Suprapubic skin (tissue), 4 donors: ENCODE results near the gene TCP11.

Experiments
- POLR2A ChIP-seq, 2 donors: fragments of 450-650 bp; IDR thresholded peaks; one replicate each; pipeline ENCODE4 v1.6.1; 2017; ENCODE audit warnings: antibody characterized with exemption in 2 of 2, mild to moderate bottlenecking in 2 of 2, moderate library complexity in 2 of 2
- POLR2AphosphoS5 ChIP-seq, 3 donors: sonication (generic); formaldehyde crosslinking; IDR thresholded peaks; one replicate each; pipeline ENCODE4 v1.6.1; 2017; ENCODE audit warnings: antibody characterized with exemption in 3 of 3
- TF ChIP-seq, protein P1 (sequence below), 2 donors: fragments of 200-600 bp in 1 of 2; fragments of 450-650 bp in 1 of 2; sonication (generic) in 1 of 2; IDR thresholded peaks; one replicate each; pipeline ENCODE4 v1.5.1; 2016 to 2019; ENCODE audit warnings: antibody characterized with exemption in 2 of 2, mild to moderate bottlenecking in 1 of 2, moderate library complexity in 1 of 2

DNA sequence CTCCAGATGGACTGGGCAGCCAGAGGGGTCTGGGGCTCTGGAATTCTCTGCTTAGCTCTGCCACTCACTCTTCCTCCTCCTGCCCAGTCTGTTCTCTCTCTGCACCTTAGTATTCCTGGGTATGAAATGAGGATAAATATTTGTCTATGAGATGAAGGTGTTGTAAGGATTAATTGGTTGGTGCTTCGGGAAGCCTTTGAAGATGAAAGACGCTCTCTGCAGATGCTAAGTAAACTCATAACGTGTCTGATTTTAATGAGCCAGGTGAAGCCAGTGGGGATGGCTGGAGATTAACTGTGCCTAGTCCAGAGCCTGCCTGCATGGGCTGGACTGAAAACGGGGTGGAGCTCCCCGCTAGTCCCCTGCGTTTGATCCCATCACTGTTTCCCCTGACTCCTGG, 23.1 kb upstream of the TCP11 start:
- TF ChIP-seq POLR2A (IDR thresholded peaks at IDR 0.05) = no peak
- TF ChIP-seq, protein P1, sequence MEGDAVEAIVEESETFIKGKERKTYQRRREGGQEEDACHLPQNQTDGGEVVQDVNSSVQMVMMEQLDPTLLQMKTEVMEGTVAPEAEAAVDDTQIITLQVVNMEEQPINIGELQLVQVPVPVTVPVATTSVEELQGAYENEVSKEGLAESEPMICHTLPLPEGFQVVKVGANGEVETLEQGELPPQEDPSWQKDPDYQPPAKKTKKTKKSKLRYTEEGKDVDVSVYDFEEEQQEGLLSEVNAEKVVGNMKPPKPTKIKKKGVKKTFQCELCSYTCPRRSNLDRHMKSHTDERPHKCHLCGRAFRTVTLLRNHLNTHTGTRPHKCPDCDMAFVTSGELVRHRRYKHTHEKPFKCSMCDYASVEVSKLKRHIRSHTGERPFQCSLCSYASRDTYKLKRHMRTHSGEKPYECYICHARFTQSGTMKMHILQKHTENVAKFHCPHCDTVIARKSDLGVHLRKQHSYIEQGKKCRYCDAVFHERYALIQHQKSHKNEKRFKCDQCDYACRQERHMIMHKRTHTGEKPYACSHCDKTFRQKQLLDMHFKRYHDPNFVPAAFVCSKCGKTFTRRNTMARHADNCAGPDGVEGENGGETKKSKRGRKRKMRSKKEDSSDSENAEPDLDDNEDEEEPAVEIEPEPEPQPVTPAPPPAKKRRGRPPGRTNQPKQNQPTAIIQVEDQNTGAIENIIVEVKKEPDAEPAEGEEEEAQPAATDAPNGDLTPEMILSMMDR (IDR thresholded peaks at IDR 0.05) = no peak
- TF ChIP-seq POLR2AphosphoS5 (IDR thresholded peaks at IDR 0.05) = no peak
